ENCODE results near the gene VEGFA. TPM values are rescaled to one million over a fixed set of nuclear protein-coding genes. Genes with fewer than 3 reads are reported as not detected.

The VEGFA gene
- polyA plus RNA-seq, 2 of the 4 experiments (the other 2 are of a cell fraction): 35.8 to 83.7 TPM

DNA sequence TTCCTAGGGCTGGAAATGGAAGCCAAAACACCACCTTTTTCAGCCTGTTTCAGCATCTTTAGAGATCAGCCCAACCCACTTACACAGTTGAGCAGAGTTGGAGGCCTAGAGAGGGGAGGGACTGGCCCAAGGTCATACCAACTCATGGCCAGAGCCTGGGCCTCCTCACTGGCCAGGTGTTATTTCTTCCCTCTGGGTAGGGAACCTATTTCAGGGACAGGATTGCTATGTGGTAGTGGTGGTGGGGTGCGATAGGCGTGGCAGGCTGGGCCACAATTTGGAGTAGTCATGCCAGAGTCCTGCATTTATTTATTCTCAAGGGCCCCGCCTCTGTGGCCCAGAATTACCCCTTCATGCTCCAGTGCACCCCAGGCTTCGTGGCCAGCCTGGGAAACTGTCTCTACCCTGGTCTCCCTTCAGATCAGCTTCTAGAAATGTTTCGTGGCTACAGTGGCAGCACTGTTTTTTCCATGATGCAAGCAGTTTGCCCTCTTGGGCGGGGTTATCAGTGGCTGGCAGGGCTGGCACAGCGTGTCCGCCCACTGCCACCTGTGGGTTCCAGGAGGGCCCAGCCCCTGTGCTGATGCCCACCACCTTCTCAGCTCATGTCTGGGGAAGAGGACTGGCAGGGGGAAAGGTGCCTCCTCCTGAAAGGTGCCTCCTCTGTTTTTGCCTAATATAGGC lies 6.2 kb downstream of the VEGFA start (continued):
- TF ChIP-seq EHF (CRISPR knock-in tag; IDR thresholded peaks at IDR 0.05): no peak
- no peak for TF ChIP-seq HMGXB4 (CRISPR knock-in tag; IDR thresholded peaks at IDR 0.05; ENCODE audit: borderline replicate concordance)
- TF ChIP-seq FOXS1 (CRISPR knock-in tag; IDR thresholded peaks at IDR 0.05): no peak
- TF ChIP-seq, protein P1, sequence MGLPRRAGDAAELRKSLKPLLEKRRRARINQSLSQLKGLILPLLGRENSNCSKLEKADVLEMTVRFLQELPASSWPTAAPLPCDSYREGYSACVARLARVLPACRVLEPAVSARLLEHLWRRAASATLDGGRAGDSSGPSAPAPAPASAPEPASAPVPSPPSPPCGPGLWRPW (IDR thresholded peaks at IDR 0.05): no peak
- TF ChIP-seq HOXB5 (CRISPR knock-in tag; IDR thresholded peaks at IDR 0.05): no peak

DNA sequence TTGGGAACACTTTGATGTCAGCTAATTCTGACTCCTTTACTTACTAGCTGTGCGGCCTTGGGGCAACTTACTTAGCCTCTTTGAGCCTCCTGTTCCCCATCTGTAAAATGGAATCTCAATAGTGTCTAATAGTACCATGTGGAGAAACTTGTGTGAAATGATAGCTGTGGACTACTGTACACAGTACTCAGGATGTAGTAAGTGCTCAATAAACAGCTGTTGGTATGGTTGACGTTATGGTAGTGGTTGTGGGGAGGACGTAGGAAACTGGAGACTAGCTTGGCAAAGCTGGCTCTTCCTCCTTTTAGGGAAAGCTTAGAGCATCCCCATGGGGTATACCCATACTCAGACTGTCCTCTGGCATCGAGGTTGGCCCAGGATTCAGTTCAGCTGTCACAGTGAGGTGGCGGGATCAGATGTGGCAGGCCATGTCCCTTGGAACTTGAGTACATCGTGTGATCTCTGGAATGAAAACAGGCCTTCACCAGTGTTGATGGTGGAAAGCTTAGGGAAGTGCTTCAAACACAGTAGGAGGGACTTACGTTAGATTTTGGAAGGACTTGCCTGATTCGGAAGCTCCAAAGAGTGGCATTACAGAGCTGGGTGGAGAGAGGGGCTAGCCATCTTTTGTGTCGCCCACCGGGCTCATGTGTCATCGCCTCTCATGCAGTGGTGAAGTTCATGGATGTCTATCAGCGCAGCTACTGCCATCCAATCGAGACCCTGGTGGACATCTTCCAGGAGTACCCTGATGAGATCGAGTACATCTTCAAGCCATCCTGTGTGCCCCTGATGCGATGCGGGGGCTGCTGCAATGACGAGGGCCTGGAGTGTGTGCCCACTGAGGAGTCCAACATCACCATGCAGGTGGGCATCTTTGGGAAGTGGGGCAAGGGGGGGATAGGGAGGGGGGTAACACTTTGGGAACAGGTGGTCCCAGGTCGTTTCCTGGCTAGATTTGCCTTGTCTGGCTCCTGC lies 7.1 kb downstream of the VEGFA start:
- CTCF ChIA-PET: interaction anchor here (0.5 to 8.4 kb wide), 8 partner anchors 7 to 315 kb away, joined by 3 to 115 read pairs (median 3); partner anchors contain the start of gene VEGFA
- POLR2A ChIA-PET: no interaction called here
- H3K27ac ChIP-seq: no peak overlapping the region
- no peak for TF ChIP-seq RAD21 (conservative IDR thresholded peaks at IDR 0.05 in 1 of 2, IDR thresholded peaks at IDR 0.05 in 1 of 2)
- TF ChIP-seq HDAC2 (IDR thresholded peaks at IDR 0.05): no peak
- TF ChIP-seq, protein P2, sequence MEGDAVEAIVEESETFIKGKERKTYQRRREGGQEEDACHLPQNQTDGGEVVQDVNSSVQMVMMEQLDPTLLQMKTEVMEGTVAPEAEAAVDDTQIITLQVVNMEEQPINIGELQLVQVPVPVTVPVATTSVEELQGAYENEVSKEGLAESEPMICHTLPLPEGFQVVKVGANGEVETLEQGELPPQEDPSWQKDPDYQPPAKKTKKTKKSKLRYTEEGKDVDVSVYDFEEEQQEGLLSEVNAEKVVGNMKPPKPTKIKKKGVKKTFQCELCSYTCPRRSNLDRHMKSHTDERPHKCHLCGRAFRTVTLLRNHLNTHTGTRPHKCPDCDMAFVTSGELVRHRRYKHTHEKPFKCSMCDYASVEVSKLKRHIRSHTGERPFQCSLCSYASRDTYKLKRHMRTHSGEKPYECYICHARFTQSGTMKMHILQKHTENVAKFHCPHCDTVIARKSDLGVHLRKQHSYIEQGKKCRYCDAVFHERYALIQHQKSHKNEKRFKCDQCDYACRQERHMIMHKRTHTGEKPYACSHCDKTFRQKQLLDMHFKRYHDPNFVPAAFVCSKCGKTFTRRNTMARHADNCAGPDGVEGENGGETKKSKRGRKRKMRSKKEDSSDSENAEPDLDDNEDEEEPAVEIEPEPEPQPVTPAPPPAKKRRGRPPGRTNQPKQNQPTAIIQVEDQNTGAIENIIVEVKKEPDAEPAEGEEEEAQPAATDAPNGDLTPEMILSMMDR (IDR thresholded peaks at IDR 0.05): no peak
- TF ChIP-seq RNF2 (IDR thresholded peaks at IDR 0.05; ENCODE audit: borderline replicate concordance, low read depth): no peak
- TF ChIP-seq, protein P3, sequence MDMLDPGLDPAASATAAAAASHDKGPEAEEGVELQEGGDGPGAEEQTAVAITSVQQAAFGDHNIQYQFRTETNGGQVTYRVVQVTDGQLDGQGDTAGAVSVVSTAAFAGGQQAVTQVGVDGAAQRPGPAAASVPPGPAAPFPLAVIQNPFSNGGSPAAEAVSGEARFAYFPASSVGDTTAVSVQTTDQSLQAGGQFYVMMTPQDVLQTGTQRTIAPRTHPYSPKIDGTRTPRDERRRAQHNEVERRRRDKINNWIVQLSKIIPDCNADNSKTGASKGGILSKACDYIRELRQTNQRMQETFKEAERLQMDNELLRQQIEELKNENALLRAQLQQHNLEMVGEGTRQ (IDR thresholded peaks at IDR 0.05): no peak
- no peak for TF ChIP-seq JUNB (IDR thresholded peaks at IDR 0.05)
- TF ChIP-seq TP53 (CRISPR knock-in tag; IDR thresholded peaks at IDR 0.05): no peak
- TF ChIP-seq CBX8 (IDR thresholded peaks at IDR 0.05): no peak
- TF ChIP-seq FOXS1 (CRISPR knock-in tag; IDR thresholded peaks at IDR 0.05): no peak
- TF ChIP-seq MYC (IDR thresholded peaks at IDR 0.05; ENCODE audit: borderline replicate concordance, low read length): no peak
- no peak for TF ChIP-seq KDM1A (IDR thresholded peaks at IDR 0.05; ENCODE audit: low read depth)
- no peak for TF ChIP-seq JUN (IDR thresholded peaks at IDR 0.05)
- TF ChIP-seq BHLHE40 (IDR thresholded peaks at IDR 0.05; ENCODE audit: low read depth, low read length): no peak
- no peak for TF ChIP-seq ZNF302 (CRISPR knock-in tag; IDR thresholded peaks at IDR 0.05)
- no peak for TF ChIP-seq CHD2 (IDR thresholded peaks at IDR 0.05; ENCODE audit: low read length, partially characterized antibody)
- no peak for TF ChIP-seq ZSCAN20 (CRISPR knock-in tag; IDR thresholded peaks at IDR 0.05)
- no peak for TF ChIP-seq ZC3H11A (IDR thresholded peaks at IDR 0.05)
- TF ChIP-seq SMC3 (IDR thresholded peaks at IDR 0.05): no peak
- no peak for TF ChIP-seq KDM5A (IDR thresholded peaks at IDR 0.05)
- no peak overlapping the region for H3K4me3 ChIP-seq
- ATAC-seq: no peak
- peaks cover 30% of the 10 kb centered on the region for H3K4me1 ChIP-seq
- DNase-seq (ENCODE audit: low read depth in 1 of 2, low spot score in 1 of 2): no peak
- no peaks in the 10 kb centered on the region for H3K9me3 ChIP-seq
- WGBS (ENCODE audit: missing lambda C conversion rate): 88% methylated on average over 13 of the region's 18 CpGs
- H3K4me2 ChIP-seq: no peak overlapping the region
- no peak for FAIRE-seq

All from A549 (cell line).